Measurements from ENCODE around the gene PSMC3IP.

PSMC3IP gene

DNA sequence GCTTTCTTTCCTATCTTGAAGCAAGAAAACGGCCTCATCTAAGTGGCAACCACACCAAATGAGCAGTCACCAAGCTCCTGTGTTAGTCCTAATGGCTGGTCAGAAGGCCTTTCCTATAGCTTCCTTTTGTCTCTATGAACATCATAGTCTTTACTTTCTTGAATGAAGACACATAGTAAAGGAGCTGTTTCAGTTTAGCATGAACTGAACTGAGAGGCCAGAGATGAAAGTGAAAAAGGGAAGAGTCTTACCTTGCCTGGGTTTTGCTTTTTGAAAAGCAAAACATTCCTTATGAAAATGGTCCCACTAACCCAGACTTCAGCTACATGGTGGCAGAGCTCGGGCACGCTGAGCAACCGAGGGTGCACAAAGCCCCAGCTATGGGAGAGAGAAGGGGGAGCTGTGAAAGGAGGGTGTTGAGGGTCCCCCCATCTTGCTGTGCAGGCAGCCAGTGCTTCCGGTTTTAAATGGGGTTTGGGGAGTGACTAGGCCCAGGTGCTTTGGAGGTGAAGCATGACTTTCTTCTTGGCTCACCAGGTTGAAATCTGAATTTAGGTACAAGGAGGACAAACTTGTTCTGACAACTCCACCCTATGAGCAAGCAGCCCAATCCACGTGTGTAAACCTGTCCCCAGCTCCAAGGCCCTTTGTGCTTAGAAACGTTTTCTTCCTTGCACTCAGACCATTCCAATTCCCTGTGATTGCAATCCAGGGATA is 9.1 kb upstream of the PSMC3IP start:
- no peaks in the 10 kb centered on the region for H3K4me1 Mint-ChIP-seq

GRCh38 chr17:42585353-42585752 is 7.8 kb upstream of the PSMC3IP start:
- H3K36me3 Mint-ChIP-seq (ENCODE audit: low read depth): peaks cover 57% of the 10 kb centered on the region
- TF ChIP-seq, protein P1, sequence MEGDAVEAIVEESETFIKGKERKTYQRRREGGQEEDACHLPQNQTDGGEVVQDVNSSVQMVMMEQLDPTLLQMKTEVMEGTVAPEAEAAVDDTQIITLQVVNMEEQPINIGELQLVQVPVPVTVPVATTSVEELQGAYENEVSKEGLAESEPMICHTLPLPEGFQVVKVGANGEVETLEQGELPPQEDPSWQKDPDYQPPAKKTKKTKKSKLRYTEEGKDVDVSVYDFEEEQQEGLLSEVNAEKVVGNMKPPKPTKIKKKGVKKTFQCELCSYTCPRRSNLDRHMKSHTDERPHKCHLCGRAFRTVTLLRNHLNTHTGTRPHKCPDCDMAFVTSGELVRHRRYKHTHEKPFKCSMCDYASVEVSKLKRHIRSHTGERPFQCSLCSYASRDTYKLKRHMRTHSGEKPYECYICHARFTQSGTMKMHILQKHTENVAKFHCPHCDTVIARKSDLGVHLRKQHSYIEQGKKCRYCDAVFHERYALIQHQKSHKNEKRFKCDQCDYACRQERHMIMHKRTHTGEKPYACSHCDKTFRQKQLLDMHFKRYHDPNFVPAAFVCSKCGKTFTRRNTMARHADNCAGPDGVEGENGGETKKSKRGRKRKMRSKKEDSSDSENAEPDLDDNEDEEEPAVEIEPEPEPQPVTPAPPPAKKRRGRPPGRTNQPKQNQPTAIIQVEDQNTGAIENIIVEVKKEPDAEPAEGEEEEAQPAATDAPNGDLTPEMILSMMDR (IDR thresholded peaks at IDR 0.05; ENCODE audit: unreplicated experiment in 3 of 3): no peak
- H3K27ac Mint-ChIP-seq: no peak overlapping the region
- no peaks in the 10 kb centered on the region for H3K4me1 Mint-ChIP-seq
- no peak overlapping the region for H3K4me3 Mint-ChIP-seq
- peaks cover 1% of the 10 kb centered on the region for H3K27me3 Mint-ChIP-seq (ENCODE audit: low read depth)
- no peaks in the 10 kb centered on the region for H3K9me3 Mint-ChIP-seq

More for the DNA sequence above, 9.1 kb upstream of the PSMC3IP start:
- Mint-ChIP-seq H3K27ac (no peak overlapping the region), H3K9me3 (no peaks in the 10 kb centered on the region), H3K36me3 (ENCODE audit: low read depth) (peaks cover 63% of the 10 kb centered on the region), H3K4me3 (no peak overlapping the region), H3K27me3 (ENCODE audit: low read depth) (no peaks in the 10 kb centered on the region)
- TF ChIP-seq, protein P1 (IDR thresholded peaks at IDR 0.05; ENCODE audit: unreplicated experiment in 3 of 3): no peak

DNA sequence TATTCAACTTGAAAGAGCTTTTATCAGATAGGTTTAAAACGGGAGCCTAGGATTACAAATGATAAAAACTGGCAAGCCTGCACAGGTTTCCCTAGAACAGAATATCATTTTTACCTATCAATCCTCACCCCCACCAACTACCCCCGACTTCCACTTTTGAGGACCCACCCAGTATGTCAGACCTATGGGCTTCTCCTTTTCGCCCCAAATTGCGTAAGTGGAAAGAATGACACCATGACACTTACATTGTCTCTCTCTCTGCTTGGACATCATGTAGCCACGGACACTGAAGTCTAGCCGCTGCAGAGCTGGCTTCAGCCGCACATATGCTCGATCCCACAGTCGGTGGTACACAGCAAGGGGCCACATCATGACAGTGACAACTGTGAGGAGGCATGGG is 7.4 kb upstream of the PSMC3IP start:
- peaks cover 3% of the 10 kb centered on the region for H3K27me3 Mint-ChIP-seq (ENCODE audit: low read depth)
- TF ChIP-seq, protein P1 (IDR thresholded peaks at IDR 0.05; ENCODE audit: unreplicated experiment in 3 of 3): no peak
- H3K4me1 Mint-ChIP-seq: no peaks in the 10 kb centered on the region

GRCh38 chr17:42581744-42582270 is 4.3 kb upstream of the PSMC3IP start:
- no peak overlapping the region for H3K27ac Mint-ChIP-seq
- no peaks in the 10 kb centered on the region for H3K9me3 Mint-ChIP-seq
- peaks cover 15% of the 10 kb centered on the region for H3K4me1 Mint-ChIP-seq
- peaks cover 38% of the 10 kb centered on the region for H3K36me3 Mint-ChIP-seq (ENCODE audit: low read depth)
- H3K27me3 Mint-ChIP-seq (ENCODE audit: low read depth): peaks cover 3% of the 10 kb centered on the region
- H3K4me3 Mint-ChIP-seq: no peak overlapping the region
- TF ChIP-seq, protein P1 (IDR thresholded peaks at IDR 0.05; ENCODE audit: unreplicated experiment in 3 of 3): no peak

More for the DNA sequence above, 7.4 kb upstream of the PSMC3IP start:
- Mint-ChIP-seq H3K9me3 (no peaks in the 10 kb centered on the region), H3K27ac (no peak overlapping the region), H3K36me3 (ENCODE audit: low read depth) (peaks cover 57% of the 10 kb centered on the region), H3K4me3 (no peak overlapping the region)

DNA sequence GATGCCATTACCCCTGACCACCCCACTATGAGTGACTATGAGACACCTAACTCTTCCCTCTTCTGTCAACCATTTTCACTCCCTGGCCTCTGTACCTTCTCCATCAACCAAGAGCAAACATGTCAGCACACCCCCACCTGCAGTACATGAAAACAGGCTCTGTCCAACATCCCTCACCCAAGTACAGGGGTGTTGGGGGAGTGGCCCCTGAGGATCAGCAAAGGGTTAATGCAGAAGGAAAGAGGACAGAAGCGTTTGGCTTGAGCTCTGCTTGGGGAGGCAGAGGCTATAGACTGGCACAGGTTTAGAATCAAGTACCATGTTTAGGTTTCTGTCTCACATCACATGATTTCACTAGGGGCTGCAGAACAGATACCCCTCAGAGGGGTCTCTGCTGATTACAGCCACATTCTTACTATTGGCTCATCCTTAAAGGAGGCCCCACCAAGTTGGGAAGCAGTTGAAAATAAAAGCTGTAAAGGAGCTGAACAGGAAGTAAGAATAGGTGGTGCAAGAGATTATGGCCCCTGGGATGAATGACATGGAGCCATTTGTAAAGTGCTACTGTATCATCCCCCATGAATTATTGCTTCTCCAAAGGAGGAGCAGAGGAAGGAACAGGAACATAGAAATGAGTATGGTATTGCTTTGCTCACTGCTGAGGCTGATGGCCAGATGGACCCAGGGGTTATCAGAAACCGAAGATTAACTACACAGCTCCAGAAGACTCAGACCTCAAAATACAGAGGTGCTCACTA is 2.4 kb upstream of the PSMC3IP start:
- TF ChIP-seq, protein P1 (IDR thresholded peaks at IDR 0.05; ENCODE audit: unreplicated experiment in 3 of 3): no peak
- H3K4me1 Mint-ChIP-seq: peaks cover 31% of the 10 kb centered on the region
- peak overlapping the region in 1 of 3 experiments; percentile 8 for H3K27ac Mint-ChIP-seq

More for the DNA sequence above, 2.4 kb upstream of the PSMC3IP start:
- Mint-ChIP-seq H3K36me3 (ENCODE audit: low read depth) (peaks cover 31% of the 10 kb centered on the region), H3K4me3 (peak overlapping the region; percentile 57 to 78 (median 69)), H3K27me3 (ENCODE audit: low read depth) (peaks cover 3% of the 10 kb centered on the region), H3K9me3 (no peaks in the 10 kb centered on the region)

Measured in nephron (organoid).